ENCODE measurements around the gene TFDP2.

- TF ChIP-seq POLR2A (IDR thresholded peaks at IDR 0.05) (no peak), CTCF (IDR thresholded peaks at IDR 0.05) (no peak), POLR2AphosphoS5 (IDR thresholded peaks at IDR 0.05) (no peak)
Observed at GRCh38 chr3:141934354-141934753, 215.0 kb downstream of the TFDP2 start.
